Activated gamma-delta T cell treated with Interleukin-2 at 50 U/mL for 16 hours (primary cell): ENCODE data around the gene OR4N2.
"Not testable (repeated sequence)": the region's sequence is repeated elsewhere in the genome, so short reads cannot be mapped to it uniquely, and the experiment has no call there.

Experiments
- DNase-seq: peaks from one replicate; pipeline ENCODE4 v3.0.0-alpha.2; 2020

OR4N2 gene

DNA sequence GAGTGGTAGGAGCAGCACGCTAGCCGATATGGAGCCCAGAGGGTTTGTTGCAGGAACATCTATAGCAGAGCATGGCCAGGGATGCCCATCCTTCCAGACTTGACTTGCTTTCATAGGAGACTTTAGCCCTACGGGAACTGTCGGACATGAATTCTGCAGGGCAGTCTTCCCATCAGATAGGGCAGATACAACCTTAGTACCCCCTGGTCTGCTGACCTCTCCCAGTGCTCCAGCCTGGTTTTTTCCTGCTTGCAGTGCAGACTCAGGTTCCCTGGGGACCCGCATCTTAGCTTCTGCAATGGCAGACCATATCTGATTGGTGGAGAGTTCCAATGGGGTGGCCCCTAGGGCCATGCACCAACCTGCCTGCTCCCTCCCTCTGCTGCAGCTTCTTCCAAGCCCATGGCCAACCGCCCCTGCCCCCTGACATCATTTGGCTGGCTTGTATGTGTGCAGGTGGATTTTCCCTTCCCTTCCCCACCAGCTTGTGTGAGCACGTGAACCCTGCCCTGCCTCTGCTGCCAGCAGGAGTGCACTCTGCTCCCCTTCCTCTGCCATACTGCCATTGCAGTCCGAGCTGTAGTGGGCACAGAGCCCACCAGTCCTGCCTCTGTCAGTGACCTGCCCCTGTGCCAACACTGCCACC, 30.8 kb downstream of the OR4N2 start:
- DNase-seq, result not testable (repeated sequence)

- no peak for DNase-seq
These were observed 34.9 kb downstream of the OR4N2 start for GRCh38 chr14:19838433-19838832.

GRCh38 chr14:19851365-19851764, 47.8 kb downstream of the OR4N2 start:
- DNase-seq, result no peak

GRCh38 chr14:19866061-19866669, 62.6 kb downstream of the OR4N2 start:
- not testable (repeated sequence) for DNase-seq

GRCh38 chr14:19873178-19873577, 69.6 kb downstream of the OR4N2 start:
- DNase-seq, result no peak

DNA sequence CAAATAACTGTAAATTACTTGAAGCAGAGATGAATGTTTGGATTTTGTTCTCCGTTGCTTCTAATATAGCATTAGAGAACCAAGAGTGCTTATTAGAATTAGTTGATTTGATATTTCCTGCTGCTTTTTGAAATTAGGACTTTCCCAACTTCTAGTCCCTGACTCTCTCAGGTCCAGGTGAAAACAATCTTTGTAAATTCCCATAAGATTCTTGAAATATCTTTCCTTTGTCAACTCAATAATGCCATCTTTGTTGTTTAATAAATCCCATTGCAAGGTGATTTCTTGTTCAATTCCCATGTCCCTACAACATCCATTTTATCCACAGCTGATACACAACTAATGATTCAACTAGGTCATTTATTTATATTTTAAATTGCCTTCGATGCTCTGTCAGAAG, 71.3 kb downstream of the OR4N2 start, which contains the start of gene OR4K2:
Gene OR4K2, plus strand, starts transcription at position 301 of the 400 bp plus-strand sequence. CDS start 1,126 bp downstream, outside the sequence.
- DNase-seq, result no peak

- DNase-seq, result no peak
These were observed 74.6 kb downstream of the OR4N2 start for GRCh38 chr14:19878029-19878642.
